Effector memory CD4-positive, alpha-beta T cell (primary cell): ENCODE measurements around the gene VWA3B.
"Not testable (repeated sequence)": the region's sequence is repeated elsewhere in the genome, so short reads cannot be mapped to it uniquely, and the experiment has no call there.

ENCODE experiments used
- DNase-seq, 3 donors: peaks; one replicate each; pipeline ENCODE4 v3.0.0-alpha.2; 2020
- H3K27ac ChIP-seq: 2 replicates; pipeline ENCODE4 v1.7.0; 2013; ENCODE audit warnings: mild to moderate bottlenecking, low read length, moderate library complexity; ENCODE audit not compliant: insufficient read depth, poor library complexity, severe bottlenecking
- H3K27me3 ChIP-seq: replicated peaks from 2 replicates; pipeline ENCODE4 v1.7.0; 2013; ENCODE audit warnings: mild to moderate bottlenecking, low read length; ENCODE audit not compliant: insufficient read depth, control insufficient read depth, poor library complexity, severe bottlenecking
- H3K36me3 ChIP-seq: 2 replicates; pipeline ENCODE4 v1.7.0; 2013; ENCODE audit warnings: mild to moderate bottlenecking, low read length, moderate library complexity; ENCODE audit not compliant: control insufficient read depth, insufficient read depth
- H3K4me1 ChIP-seq: 2 replicates; pipeline ENCODE4 v1.7.0; 2013; ENCODE audit warnings: low read length, mild to moderate bottlenecking; ENCODE audit not compliant: control insufficient read depth, insufficient read depth, poor library complexity, severe bottlenecking
- H3K4me3 ChIP-seq: 2 replicates; pipeline ENCODE4 v1.7.0; 2013; ENCODE audit warnings: low read length, low read depth, mild to moderate bottlenecking; ENCODE audit not compliant: insufficient read depth, poor library complexity, severe bottlenecking
- H3K9me3 ChIP-seq: 2 replicates; pipeline ENCODE4 v1.7.0; 2013; ENCODE audit warnings: mild to moderate bottlenecking, low read length, moderate library complexity; ENCODE audit not compliant: control insufficient read depth

VWA3B gene

GRCh38 chr2:98127229-98127989 lies 40.4 kb downstream of the VWA3B start:
- no peak overlapping the region for H3K4me3 ChIP-seq
- H3K9me3 ChIP-seq = no peaks in the 10 kb centered on the region
- no peak for DNase-seq
- no peaks in the 10 kb centered on the region for H3K4me1 ChIP-seq
- H3K27me3 ChIP-seq = peaks cover 3% of the 10 kb centered on the region
- H3K36me3 ChIP-seq = no peaks in the 10 kb centered on the region
- no peak overlapping the region for H3K27ac ChIP-seq

GRCh38 chr2:98128556-98129109 lies 41.7 kb downstream of the VWA3B start:
- Histone ChIP-seq H3K9me3 (no peaks in the 10 kb centered on the region), H3K36me3 (no peaks in the 10 kb centered on the region), H3K4me3 (no peak overlapping the region), H3K27me3 (peaks cover 3% of the 10 kb centered on the region), H3K27ac (no peak overlapping the region), H3K4me1 (no peaks in the 10 kb centered on the region)
- no peak for DNase-seq

GRCh38 chr2:98130073-98130472 lies 43.1 kb downstream of the VWA3B start:
- not testable (repeated sequence) for H3K36me3 ChIP-seq, H3K4me3 ChIP-seq, H3K27ac ChIP-seq, H3K27me3 ChIP-seq, DNase-seq, H3K9me3 ChIP-seq, H3K4me1 ChIP-seq

- H3K4me3 ChIP-seq = no peak overlapping the region
- no peaks in the 10 kb centered on the region for H3K36me3 ChIP-seq
- no peaks in the 10 kb centered on the region for H3K27me3 ChIP-seq
- no peak for DNase-seq
- H3K9me3 ChIP-seq = no peaks in the 10 kb centered on the region
- no peaks in the 10 kb centered on the region for H3K4me1 ChIP-seq
- no peak overlapping the region for H3K27ac ChIP-seq
Measured at GRCh38 chr2:98134172-98135005, 47.4 kb downstream of the VWA3B start.

GRCh38 chr2:98137196-98137595 lies 50.2 kb downstream of the VWA3B start:
- H3K36me3 ChIP-seq = no peaks in the 10 kb centered on the region
- H3K4me3 ChIP-seq = no peak overlapping the region
- no peaks in the 10 kb centered on the region for H3K4me1 ChIP-seq
- H3K9me3 ChIP-seq = no peaks in the 10 kb centered on the region
- no peak overlapping the region for H3K27ac ChIP-seq
- no peaks in the 10 kb centered on the region for H3K27me3 ChIP-seq
- DNase-seq = no peak

GRCh38 chr2:98138978-98139377 lies 52.0 kb downstream of the VWA3B start:
- not testable (repeated sequence) for DNase-seq, H3K36me3 ChIP-seq

GRCh38 chr2:98140210-98140609 lies 53.2 kb downstream of the VWA3B start:
- H3K4me3 ChIP-seq = no peak overlapping the region
- no peak for DNase-seq
- H3K9me3 ChIP-seq = no peaks in the 10 kb centered on the region

More at GRCh38 chr2:98138978-98139377, 52.0 kb downstream of the VWA3B start:
- H3K4me3 ChIP-seq, H3K27me3 ChIP-seq, H3K27ac ChIP-seq, H3K9me3 ChIP-seq, H3K4me1 ChIP-seq: not testable (repeated sequence)

GRCh38 chr2:98142106-98142791 lies 55.3 kb downstream of the VWA3B start:
- DNase-seq = no peak
- Histone ChIP-seq H3K4me1 (no peaks in the 10 kb centered on the region), H3K9me3 (no peaks in the 10 kb centered on the region), H3K27me3 (no peaks in the 10 kb centered on the region), H3K36me3 (no peaks in the 10 kb centered on the region), H3K4me3 (no peak overlapping the region), H3K27ac (no peak overlapping the region)

More at GRCh38 chr2:98140210-98140609, 53.2 kb downstream of the VWA3B start:
- H3K36me3 ChIP-seq = no peaks in the 10 kb centered on the region
- no peak overlapping the region for H3K27ac ChIP-seq
- H3K27me3 ChIP-seq = no peaks in the 10 kb centered on the region
- H3K4me1 ChIP-seq = no peaks in the 10 kb centered on the region

GRCh38 chr2:98145070-98145469 lies 58.1 kb downstream of the VWA3B start:
- Histone ChIP-seq H3K27me3 (no peaks in the 10 kb centered on the region), H3K36me3 (no peaks in the 10 kb centered on the region), H3K4me3 (no peak overlapping the region), H3K27ac (no peak overlapping the region), H3K9me3 (no peaks in the 10 kb centered on the region), H3K4me1 (no peaks in the 10 kb centered on the region)
- no peak for DNase-seq
